Measurements from ENCODE around the gene ADCY4.

Gene ADCY4

GRCh38 chr14:24299255-24300191 lies 35.3 kb downstream of the ADCY4 start, which contains the start of the genes DHRS1 and NOP9:
Gene DHRS1, minus strand, starts transcription at chr14:24299780. Its CDS starts 674 bp downstream, at chr14:24299106.
Gene NOP9, plus strand, starts transcription at chr14:24299850. Its CDS starts 105 bp downstream, at chr14:24299955.
- TF ChIP-seq ZFX (IDR thresholded peaks at IDR 0.05; ENCODE audit: borderline replicate concordance): no peak
- no peak for TF ChIP-seq CTCF (IDR thresholded peaks at IDR 0.05)
- H3K27ac ChIP-seq: peak within 1 kb of the TSS; percentile 76

DNA sequence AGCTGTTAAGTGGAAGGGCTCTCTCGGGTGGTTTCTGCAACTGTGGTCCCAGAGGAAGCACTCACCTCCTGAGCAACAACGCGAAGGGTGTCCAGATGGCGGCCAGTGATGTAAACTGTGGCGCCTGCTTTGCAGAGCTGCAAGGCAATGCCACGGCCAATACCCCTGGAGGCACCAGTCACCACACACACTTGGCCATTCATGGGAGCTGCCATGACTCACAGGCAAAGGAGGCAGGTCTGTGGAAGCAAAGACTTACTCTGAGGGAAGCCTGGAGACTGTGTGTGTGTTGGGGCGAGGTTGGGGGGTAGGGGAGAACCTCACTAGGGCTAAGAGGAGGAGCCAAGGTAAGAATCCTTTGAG lies 36.0 kb downstream of the ADCY4 start:
- TF ChIP-seq ZFX (IDR thresholded peaks at IDR 0.05; ENCODE audit: borderline replicate concordance): no peak
- TF ChIP-seq CTCF (IDR thresholded peaks at IDR 0.05): no peak
- peak overlapping the region; percentile 76 for H3K27ac ChIP-seq

GRCh38 chr14:24297190-24297964 lies 37.5 kb downstream of the ADCY4 start:
- TF ChIP-seq ZFX (IDR thresholded peaks at IDR 0.05; ENCODE audit: borderline replicate concordance): no peak
- peak; percentile 69 for TF ChIP-seq CTCF (IDR thresholded peaks at IDR 0.05)
- H3K27ac ChIP-seq: peak overlapping the region; percentile 76; the same call in 1 of the 2 replicates

DNA sequence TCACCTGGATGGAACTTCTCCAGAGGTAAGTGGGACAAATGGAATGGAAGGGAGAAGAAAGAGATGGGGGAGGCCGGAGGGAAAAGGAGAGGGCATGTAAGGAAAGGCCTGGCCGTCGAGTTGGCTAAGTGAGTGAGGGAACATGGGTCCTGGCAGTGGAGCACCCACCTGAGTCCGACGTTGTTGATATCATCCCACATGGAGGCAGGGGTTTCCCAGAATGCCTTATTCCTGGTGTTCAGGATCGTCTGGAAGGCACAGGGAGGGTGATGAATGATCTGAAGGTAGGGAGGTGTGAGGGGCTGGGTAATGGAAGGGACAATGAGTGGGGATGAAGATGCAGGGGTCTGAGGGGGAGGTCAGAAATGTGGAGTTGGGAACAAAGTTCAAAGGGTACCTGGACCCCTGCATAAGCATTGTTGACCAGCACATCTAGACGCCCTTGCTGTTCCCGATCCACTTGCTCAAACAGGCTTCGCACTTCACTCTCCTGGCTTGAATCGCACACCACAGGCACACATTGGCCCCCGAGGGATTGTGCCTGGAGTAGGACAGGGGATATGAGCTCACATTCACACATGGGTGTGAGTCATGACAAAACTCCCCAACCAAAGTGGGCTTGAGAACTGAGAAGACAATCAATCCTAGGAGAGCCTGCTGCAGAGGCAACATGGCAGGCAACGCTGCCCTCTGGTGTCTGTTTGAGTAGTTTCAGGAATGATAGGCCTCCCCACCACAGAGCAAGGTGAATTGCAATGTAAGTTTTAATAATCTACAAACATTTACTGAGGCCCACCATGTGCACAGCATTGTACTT lies 38.3 kb downstream of the ADCY4 start:
- TF ChIP-seq ZFX (IDR thresholded peaks at IDR 0.05; ENCODE audit: borderline replicate concordance) (no peak), CTCF (IDR thresholded peaks at IDR 0.05) (peak; percentile 75)
- H3K27ac ChIP-seq: no peak overlapping the region

- no peak overlapping the region for H3K27ac ChIP-seq
- TF ChIP-seq CTCF (IDR thresholded peaks at IDR 0.05) (no peak), ZFX (IDR thresholded peaks at IDR 0.05; ENCODE audit: borderline replicate concordance) (no peak)
Observed at GRCh38 chr14:24293525-24293924, 41.3 kb downstream of the ADCY4 start.

- H3K27ac ChIP-seq: no peak overlapping the region
- TF ChIP-seq ZFX (IDR thresholded peaks at IDR 0.05; ENCODE audit: borderline replicate concordance) (no peak), CTCF (IDR thresholded peaks at IDR 0.05) (no peak)
Observed at GRCh38 chr14:24292118-24292807, 42.6 kb downstream of the ADCY4 start.
